HG03135 (cell line): Measurements from ENCODE around the gene BMS1.
"Not testable (repeated sequence)": the region's sequence is repeated elsewhere in the genome, so short reads cannot be mapped to it uniquely, and the experiment has no call there.

Experiments
- ATAC-seq: cut with Tn5 transposase; IDR thresholded peaks from one replicate; pipeline ENCODE4 v1.9.1; 2021; ENCODE audit warnings: mild to moderate bottlenecking, moderate library complexity; ENCODE audit not compliant: unreplicated experiment

The BMS1 gene

GRCh38 chr10:42865716-42866114 lies 83.1 kb downstream of the BMS1 start:
- ATAC-seq, result no peak

GRCh38 chr10:42866115-42866995 lies 83.8 kb downstream of the BMS1 start:
- no peak for ATAC-seq

- ATAC-seq, result no peak
These were observed 85.0 kb downstream of the BMS1 start for GRCh38 chr10:42867571-42867970.

- no peak for ATAC-seq
These were observed 85.9 kb downstream of the BMS1 start for GRCh38 chr10:42868530-42868929.

GRCh38 chr10:42869977-42870350 lies 87.4 kb downstream of the BMS1 start:
- no peak for ATAC-seq

- not testable (repeated sequence) for ATAC-seq
These were observed 88.6 kb downstream of the BMS1 start for GRCh38 chr10:42871138-42871641.

- ATAC-seq, result no peak
These were observed 89.2 kb downstream of the BMS1 start for GRCh38 chr10:42871823-42872222.

GRCh38 chr10:42872865-42873435 lies 90.4 kb downstream of the BMS1 start:
- ATAC-seq, result no peak

GRCh38 chr10:42874713-42875387 lies 92.3 kb downstream of the BMS1 start:
- no peak for ATAC-seq

- ATAC-seq, result no peak
These were observed 92.8 kb downstream of the BMS1 start for GRCh38 chr10:42875388-42875755.

GRCh38 chr10:42875798-42876341 lies 93.3 kb downstream of the BMS1 start:
- ATAC-seq, result no peak

- no peak for ATAC-seq
These were observed 93.9 kb downstream of the BMS1 start for GRCh38 chr10:42876476-42876875.

- ATAC-seq, result no peak
These were observed 94.3 kb downstream of the BMS1 start for GRCh38 chr10:42876945-42877344.

- ATAC-seq, result no peak
These were observed 95.0 kb downstream of the BMS1 start for GRCh38 chr10:42877496-42878030.

GRCh38 chr10:42878134-42878820 lies 95.7 kb downstream of the BMS1 start:
- no peak for ATAC-seq

GRCh38 chr10:42878821-42879195 lies 96.2 kb downstream of the BMS1 start:
- no peak for ATAC-seq

- ATAC-seq, result no peak
These were observed 97.0 kb downstream of the BMS1 start for GRCh38 chr10:42879380-42880254.

GRCh38 chr10:42880255-42880620 lies 97.6 kb downstream of the BMS1 start:
- no peak for ATAC-seq

- ATAC-seq, result no peak
These were observed 100.0 kb downstream of the BMS1 start for GRCh38 chr10:42882597-42882996.
